Small intestine (tissue), 7 donors: ENCODE data around the gene CERK. TPM values are rescaled to one million over a fixed set of nuclear protein-coding genes. Genes with fewer than 3 reads are reported as not detected.
A peak's percentile ranks its signal among the peaks of the same experiment; 100 is the strongest.

Experiments
- DNase-seq, 2 donors: peaks; one replicate each; pipeline versions ENCODE4 v3.0.0 to v3.0.0-alpha.2; 2013
- FAIRE-seq: peaks from 2 replicates; lab custom pipeline; 2012; peaks lifted over from hg19 to GRCh38; lab: Jason Lieb, UNC
- H3K27ac ChIP-seq, 3 donors: one replicate each; pipeline ENCODE4 v1.5.1; 2013; ENCODE audit warnings: low read length in 2 of 3, mild to moderate bottlenecking in 2 of 3, control low read depth in 1 of 3, inconsistent platforms in 1 of 3, low read depth in 1 of 3, moderate library complexity in 1 of 3
- H3K27me3 ChIP-seq, 3 donors: one replicate each; pipeline ENCODE4 v1.6.1; 2013; ENCODE audit warnings: low read length in 3 of 3, inconsistent platforms in 1 of 3; ENCODE audit not compliant: control insufficient read depth in 3 of 3, insufficient read depth in 3 of 3
- H3K36me3 ChIP-seq, 3 donors: one replicate each; pipeline ENCODE4 v1.6.1; 2013; ENCODE audit warnings: low read length in 3 of 3, inconsistent platforms in 1 of 3, low read depth in 1 of 3, mild to moderate bottlenecking in 1 of 3, moderate library complexity in 1 of 3; ENCODE audit not compliant: control insufficient read depth in 3 of 3, insufficient read depth in 2 of 3
- H3K4me1 ChIP-seq, 3 donors: one replicate each; pipeline ENCODE4 v1.6.1; 2013; ENCODE audit warnings: low read length in 2 of 3, inconsistent platforms in 1 of 3, low read depth in 1 of 3, mild to moderate bottlenecking in 1 of 3, moderate library complexity in 1 of 3; ENCODE audit not compliant: control insufficient read depth in 3 of 3, insufficient read depth in 2 of 3
- H3K4me3 ChIP-seq, 3 donors: one replicate each; pipeline ENCODE4 v1.5.1; 2013; ENCODE audit warnings: low read length in 3 of 3, control low read depth in 1 of 3, inconsistent platforms in 1 of 3, low read depth in 1 of 3, mild to moderate bottlenecking in 1 of 3, moderate library complexity in 1 of 3
- H3K9me3 ChIP-seq, 2 donors: one replicate each; pipeline ENCODE4 v1.6.1; 2013; ENCODE audit warnings: low read depth in 1 of 2, low read length in 1 of 2; ENCODE audit not compliant: control insufficient read depth in 2 of 2, insufficient read depth in 1 of 2
- WGBS, 3 donors: extraction: QIAGEN DNeasy Blood & Tissue Kit; methylation state at CpG; one replicate each; pipeline ENCODE4 v1.1.7; 2013; 5-methylcytosine and 5-hydroxymethylcytosine counted together
- polyA plus RNA-seq, 4 donors: library from polyadenylated mRNA; stranded (reverse) in 3 of 4; unstranded in 1 of 4; fragments of 200-250 nt in 3 of 4; fragments of 120-200 nt in 1 of 4; gene quantifications; one replicate each; pipeline versions ENCODE4 v1.2.1 to v1.2.3, GENCODE V29; 2013
- donor health status: healthy with polysubstance abuse.
- donor health status: control.
- donor health status: control.
- donor health status: Bipolar disorder and iron deficiency.
- donor health status: healthy.

CERK gene
- polyA plus RNA-seq, 4 donors: 43.7 to 84.7 (median 59.7) TPM

- Histone ChIP-seq H3K27me3 (no peaks in the 10 kb centered on the region), H3K27ac (peak overlapping the region; percentile 70 to 87 (median 75)), H3K4me3 (no peak overlapping the region), H3K4me1 (peaks cover 2 to 40% (median 11%) of the 10 kb centered on the region in 3 donors), H3K36me3 (peaks cover 9 to 81% (median 16%) of the 10 kb centered on the region in 3 donors), H3K9me3 (no peaks in the 10 kb centered on the region)
- FAIRE-seq (no peak), DNase-seq (peak; percentile 51)
- WGBS, 3 donors: 15 to 50% (median 26%) methylated on average over 10 of the region's 10 CpGs
Measured at GRCh38 chr22:46684706-46685105, 53.3 kb downstream of the CERK start.

- WGBS, 3 donors: 86 to 90% (median 89%) methylated on average over 19 of the region's 19 CpGs
- Histone ChIP-seq H3K4me1 (peaks cover 2 to 33% (median 11%) of the 10 kb centered on the region in 3 donors), H3K9me3 (no peaks in the 10 kb centered on the region), H3K4me3 (no peak overlapping the region), H3K27me3 (no peaks in the 10 kb centered on the region), H3K27ac (no peak overlapping the region), H3K36me3 (peaks cover 7 to 78% (median 10%) of the 10 kb centered on the region in 3 donors)
- DNase-seq (no peak), FAIRE-seq (no peak)
Measured at GRCh38 chr22:46682011-46682731, 55.9 kb downstream of the CERK start.

- DNase-seq: no peak
Measured at GRCh38 chr22:46681010-46681409, 57.0 kb downstream of the CERK start.

GRCh38 chr22:46679706-46680269 is 58.3 kb downstream of the CERK start:
- 77 to 88% (median 85%) methylated on average over 16 of the region's 16 CpGs for WGBS, 3 donors
- DNase-seq (no peak), FAIRE-seq (no peak)
- no peaks in the 10 kb centered on the region for H3K27me3 ChIP-seq
- H3K27ac ChIP-seq: no peak overlapping the region
- H3K4me1 ChIP-seq: peaks cover 2 to 9% (median 6%) of the 10 kb centered on the region in 3 donors
- peaks cover 0 to 84% (median 13%) of the 10 kb centered on the region in 3 donors for H3K36me3 ChIP-seq
- no peaks in the 10 kb centered on the region for H3K9me3 ChIP-seq
- H3K4me3 ChIP-seq: no peak overlapping the region

More at GRCh38 chr22:46681010-46681409, 57.0 kb downstream of the CERK start:
- H3K27me3 ChIP-seq: no peaks in the 10 kb centered on the region
- H3K4me1 ChIP-seq: peaks cover 2 to 21% (median 6%) of the 10 kb centered on the region in 3 donors
- no peak overlapping the region for H3K27ac ChIP-seq
- no peaks in the 10 kb centered on the region for H3K9me3 ChIP-seq
- no peak for FAIRE-seq
- H3K36me3 ChIP-seq: peaks cover 0 to 78% (median 13%) of the 10 kb centered on the region in 3 donors
- 69 to 83% (median 71%) methylated on average over 7 of the region's 7 CpGs for WGBS, 3 donors
- no peak overlapping the region for H3K4me3 ChIP-seq

- Histone ChIP-seq H3K4me3 (no peak overlapping the region), H3K9me3 (no peaks in the 10 kb centered on the region), H3K27me3 (no peaks in the 10 kb centered on the region), H3K27ac (no peak overlapping the region), H3K36me3 (peaks cover 0 to 87% (median 13%) of the 10 kb centered on the region in 3 donors), H3K4me1 (peaks cover 0 to 2% (median 1%) of the 10 kb centered on the region in 3 donors)
- no peak for FAIRE-seq
- no peak for DNase-seq
- WGBS, 3 donors: 83 to 90% (median 90%) methylated on average over 43 to 44 of the region's 44 CpGs
Measured at GRCh38 chr22:46678785-46679700, 59.0 kb downstream of the CERK start.

DNA sequence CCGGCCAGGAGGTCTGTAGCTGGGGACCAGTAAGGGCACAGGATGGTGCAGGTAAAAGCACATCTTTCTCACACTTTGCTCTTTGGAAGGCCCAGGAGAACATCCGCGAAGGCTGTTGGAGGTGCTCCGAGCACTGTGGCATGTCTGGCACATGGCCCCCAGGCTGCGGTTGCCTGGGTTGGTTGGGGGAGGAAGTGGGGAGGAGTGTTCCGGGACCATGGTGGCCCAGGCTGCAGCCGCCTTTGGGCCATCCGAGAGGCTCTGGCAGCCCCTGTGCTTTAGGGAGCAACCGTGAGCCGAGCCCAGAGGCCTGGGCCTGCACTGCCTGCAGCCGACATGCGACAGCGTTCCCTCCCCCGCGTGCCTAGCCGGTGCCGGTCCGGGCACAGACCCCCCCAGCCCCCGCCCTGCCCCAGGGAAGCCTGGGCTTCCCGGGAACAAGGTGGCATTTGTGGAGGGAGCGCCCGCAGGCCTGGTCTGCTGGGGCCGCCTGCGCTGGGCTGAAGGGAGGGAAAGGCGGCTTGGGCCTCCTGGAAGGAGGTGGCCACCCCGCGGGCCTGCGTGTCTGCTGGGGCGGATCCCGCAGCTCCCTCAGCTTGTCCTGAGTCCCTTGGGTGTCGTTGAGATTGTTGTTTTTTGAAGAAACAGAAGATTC is 59.9 kb downstream of the CERK start:
- Histone ChIP-seq H3K9me3 (no peaks in the 10 kb centered on the region), H3K27me3 (no peaks in the 10 kb centered on the region), H3K36me3 (peaks cover 0 to 88% (median 13%) of the 10 kb centered on the region in 3 donors), H3K27ac (no peak overlapping the region), H3K4me3 (no peak overlapping the region), H3K4me1 (peaks cover 0 to 9% (median 0%) of the 10 kb centered on the region in 3 donors)
- WGBS, 3 donors: 85 to 94% (median 94%) methylated on average over 28 to 31 of the region's 31 CpGs
- DNase-seq: no peak
- no peak for FAIRE-seq

- H3K4me1 ChIP-seq: peaks cover under 1 to 16% (median under 1%) of the 10 kb centered on the region in 3 donors
- H3K9me3 ChIP-seq: no peaks in the 10 kb centered on the region
- no peak overlapping the region for H3K27ac ChIP-seq
- no peak for FAIRE-seq
- H3K36me3 ChIP-seq: peaks cover 0 to 89% (median 13%) of the 10 kb centered on the region in 3 donors
- no peak for DNase-seq
- H3K27me3 ChIP-seq: no peaks in the 10 kb centered on the region
- no peak overlapping the region for H3K4me3 ChIP-seq
- WGBS, 3 donors: 90 to 94% (median 92%) methylated on average over 28 of the region's 28 CpGs
Measured at GRCh38 chr22:46677323-46678002, 60.6 kb downstream of the CERK start.
